NT2/D1 (cell line): ENCODE data around the gene GSTM3.

Source experiments
- DNase-seq: peaks from one replicate; pipeline ENCODE4 v3.0.0-alpha.2; 2011; ENCODE audit warnings: low read depth, low spot score
- H3K27me3 ChIP-seq: 2 replicates; pipeline ENCODE4 v1.6.0; 2011; ENCODE audit warnings: mild to moderate bottlenecking; ENCODE audit not compliant: insufficient read length, insufficient read depth
- H3K36me3 ChIP-seq: 2 replicates; pipeline ENCODE4 v1.6.1; 2011; ENCODE audit warnings: mild to moderate bottlenecking, low read length, mixed read lengths; ENCODE audit not compliant: insufficient read depth, insufficient read length
- H3K4me1 ChIP-seq: 2 replicates; pipeline ENCODE4 v1.5.1; 2011; ENCODE audit not compliant: insufficient read depth, insufficient read length
- H3K4me3 ChIP-seq: 2 replicates; pipeline ENCODE4 v1.5.1; 2011; ENCODE audit warnings: low read depth; ENCODE audit not compliant: insufficient read length
- H3K9ac ChIP-seq: 2 replicates; pipeline ENCODE4 v1.6.0; 2011; ENCODE audit warnings: low read depth; ENCODE audit not compliant: insufficient read length
- H3K9me3 ChIP-seq: 2 replicates; pipeline ENCODE4 v1.5.1; 2011; ENCODE audit warnings: mild to moderate bottlenecking, low read length; ENCODE audit not compliant: insufficient read depth
- SUZ12 ChIP-seq: IDR thresholded peaks from 2 replicates; pipeline ENCODE4 v1.6.1; 2011; ENCODE audit not compliant: insufficient read length, insufficient read depth; ENCODE audit errors: extremely low read depth
- YY1 ChIP-seq: IDR thresholded peaks from 2 replicates; pipeline ENCODE4 v1.6.1; 2011; ENCODE audit not compliant: insufficient read length, insufficient read depth
- ZNF274 ChIP-seq: IDR thresholded peaks from 2 replicates; pipeline ENCODE4 v1.6.1; 2011; ENCODE audit warnings: mild to moderate bottlenecking, low read depth, low read length

Gene GSTM3

GRCh38 chr1:109773203-109773899, 32.5 kb upstream of the GSTM3 start:
- H3K27me3 ChIP-seq, result peaks cover 4% of the 10 kb centered on the region
- H3K36me3 ChIP-seq, result no peaks in the 10 kb centered on the region
- peaks cover 16% of the 10 kb centered on the region for H3K4me1 ChIP-seq
- H3K9me3 ChIP-seq, result no peaks in the 10 kb centered on the region
- TF ChIP-seq ZNF274 (no peak), YY1 (no peak), SUZ12 (no peak)
- H3K4me3 ChIP-seq, result no peak overlapping the region
- DNase-seq, result peak; percentile 83
- no peak overlapping the region for H3K9ac ChIP-seq

- Histone ChIP-seq H3K36me3 (no peaks in the 10 kb centered on the region), H3K9ac (no peak overlapping the region), H3K9me3 (no peaks in the 10 kb centered on the region), H3K4me1 (peaks cover 16% of the 10 kb centered on the region), H3K4me3 (no peak overlapping the region), H3K27me3 (peaks cover 4% of the 10 kb centered on the region)
- TF ChIP-seq YY1 (no peak), ZNF274 (no peak), SUZ12 (no peak)
- DNase-seq, result no peak
Observed at GRCh38 chr1:109772658-109773202, 31.9 kb upstream of the GSTM3 start.

- no peak overlapping the region for H3K9ac ChIP-seq
Observed at GRCh38 chr1:109771712-109772657, 31.1 kb upstream of the GSTM3 start.

GRCh38 chr1:109770331-109771095, 29.7 kb upstream of the GSTM3 start:
- no peaks in the 10 kb centered on the region for H3K9me3 ChIP-seq
- no peak overlapping the region for H3K4me3 ChIP-seq
- peaks cover 8% of the 10 kb centered on the region for H3K27me3 ChIP-seq
- peaks cover 16% of the 10 kb centered on the region for H3K4me1 ChIP-seq
- TF ChIP-seq ZNF274 (no peak), SUZ12 (no peak), YY1 (no peak)
- H3K9ac ChIP-seq, result no peak overlapping the region
- no peaks in the 10 kb centered on the region for H3K36me3 ChIP-seq
- no peak for DNase-seq

More at GRCh38 chr1:109771712-109772657, 31.1 kb upstream of the GSTM3 start:
- TF ChIP-seq ZNF274, result no peak
- no peak for TF ChIP-seq YY1
- no peak for TF ChIP-seq SUZ12
- peaks cover 16% of the 10 kb centered on the region for H3K4me1 ChIP-seq
- DNase-seq, result no peak
- no peak overlapping the region for H3K4me3 ChIP-seq
- H3K36me3 ChIP-seq, result no peaks in the 10 kb centered on the region
- H3K9me3 ChIP-seq, result no peaks in the 10 kb centered on the region
- peaks cover 4% of the 10 kb centered on the region for H3K27me3 ChIP-seq

- Histone ChIP-seq H3K4me3 (no peak overlapping the region), H3K36me3 (no peaks in the 10 kb centered on the region), H3K27me3 (peaks cover 8% of the 10 kb centered on the region), H3K9me3 (no peaks in the 10 kb centered on the region), H3K4me1 (peaks cover 16% of the 10 kb centered on the region), H3K9ac (no peak overlapping the region)
- DNase-seq, result no peak
- no peak for TF ChIP-seq SUZ12
Observed at GRCh38 chr1:109769330-109770078, 28.7 kb upstream of the GSTM3 start.

GRCh38 chr1:109768820-109769219, 28.0 kb upstream of the GSTM3 start:
- no peak for TF ChIP-seq ZNF274
- TF ChIP-seq YY1, result no peak
- TF ChIP-seq SUZ12, result no peak
- DNase-seq, result no peak
- Histone ChIP-seq H3K9ac (no peak overlapping the region), H3K9me3 (no peaks in the 10 kb centered on the region), H3K27me3 (peaks cover 8% of the 10 kb centered on the region), H3K4me1 (peaks cover 12% of the 10 kb centered on the region), H3K4me3 (no peak overlapping the region), H3K36me3 (no peaks in the 10 kb centered on the region)
